Epithelial cell of proximal tubule (primary cell): ENCODE results near the gene LRMDA. TPM values are rescaled to one million over a fixed set of nuclear protein-coding genes. Genes with fewer than 3 reads are reported as not detected.

Experiments
- DNase-seq: peaks from one replicate; pipeline ENCODE4 v3.0.0-alpha.2; 2011; ENCODE audit warnings: low read depth
- H3K4me3 ChIP-seq: 2 replicates; pipeline ENCODE4 v1.5.1; 2011; ENCODE audit warnings: low read depth, mild to moderate bottlenecking, low read length
- total RNA-seq: library from RNA; depleted of rRNA; stranded (reverse); fragments of >200 nt; gene quantifications from 2 replicates; pipeline ENCODE4 v1.2.3, GENCODE V29; 2015
- TF ChIP-seq, protein P1 (sequence below): conservative IDR thresholded peaks from 2 replicates; pipeline ENCODE4 v1.5.1; 2012; ENCODE audit warnings: low read depth, mild to moderate bottlenecking, low read length

LRMDA gene
- total RNA-seq, 1 donor from 2014 or later, result 0.75 TPM

- TF ChIP-seq, protein P1, sequence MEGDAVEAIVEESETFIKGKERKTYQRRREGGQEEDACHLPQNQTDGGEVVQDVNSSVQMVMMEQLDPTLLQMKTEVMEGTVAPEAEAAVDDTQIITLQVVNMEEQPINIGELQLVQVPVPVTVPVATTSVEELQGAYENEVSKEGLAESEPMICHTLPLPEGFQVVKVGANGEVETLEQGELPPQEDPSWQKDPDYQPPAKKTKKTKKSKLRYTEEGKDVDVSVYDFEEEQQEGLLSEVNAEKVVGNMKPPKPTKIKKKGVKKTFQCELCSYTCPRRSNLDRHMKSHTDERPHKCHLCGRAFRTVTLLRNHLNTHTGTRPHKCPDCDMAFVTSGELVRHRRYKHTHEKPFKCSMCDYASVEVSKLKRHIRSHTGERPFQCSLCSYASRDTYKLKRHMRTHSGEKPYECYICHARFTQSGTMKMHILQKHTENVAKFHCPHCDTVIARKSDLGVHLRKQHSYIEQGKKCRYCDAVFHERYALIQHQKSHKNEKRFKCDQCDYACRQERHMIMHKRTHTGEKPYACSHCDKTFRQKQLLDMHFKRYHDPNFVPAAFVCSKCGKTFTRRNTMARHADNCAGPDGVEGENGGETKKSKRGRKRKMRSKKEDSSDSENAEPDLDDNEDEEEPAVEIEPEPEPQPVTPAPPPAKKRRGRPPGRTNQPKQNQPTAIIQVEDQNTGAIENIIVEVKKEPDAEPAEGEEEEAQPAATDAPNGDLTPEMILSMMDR, result peak; percentile 62
- H3K4me3 ChIP-seq, result no peak overlapping the region
- DNase-seq, result no peak
These were observed 421.5 kb downstream of the LRMDA start for GRCh38 chr10:75852851-75853484.

- TF ChIP-seq, protein P1, result no peak
- H3K4me3 ChIP-seq, result no peak overlapping the region
- DNase-seq, result no peak
These were observed 425.9 kb downstream of the LRMDA start for GRCh38 chr10:75857269-75857846.

DNA sequence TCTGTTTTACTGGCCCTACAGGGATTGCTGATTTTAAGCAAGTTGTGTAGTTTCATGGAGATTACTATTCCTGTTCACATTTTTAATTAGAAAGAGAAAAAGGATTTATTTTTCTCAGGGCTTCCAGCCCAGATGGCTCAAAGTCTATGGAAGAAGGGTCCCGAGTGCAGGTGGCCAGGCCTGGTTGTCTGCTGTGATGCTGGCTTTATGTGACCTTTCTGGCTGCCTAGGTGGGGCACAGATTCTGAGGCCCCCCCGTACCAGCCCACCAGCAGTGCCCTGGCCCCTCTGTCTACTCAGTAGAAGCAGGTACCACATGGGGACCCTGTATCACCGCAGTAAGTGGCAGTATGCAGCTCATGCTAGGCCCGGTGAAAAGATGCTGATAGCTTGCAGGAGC is 426.5 kb downstream of the LRMDA start:
- no peak for DNase-seq
- TF ChIP-seq, protein P1, result no peak
- H3K4me3 ChIP-seq, result no peak overlapping the region

GRCh38 chr10:75858339-75858738 is 426.9 kb downstream of the LRMDA start:
- TF ChIP-seq, protein P1, result no peak
- DNase-seq, result no peak
- no peak overlapping the region for H3K4me3 ChIP-seq

GRCh38 chr10:75859141-75859540 is 427.7 kb downstream of the LRMDA start:
- TF ChIP-seq, protein P1, result no peak
- no peak overlapping the region for H3K4me3 ChIP-seq
- DNase-seq, result no peak

GRCh38 chr10:75860009-75860408 is 428.6 kb downstream of the LRMDA start:
- TF ChIP-seq, protein P1, result no peak
- no peak for DNase-seq
- H3K4me3 ChIP-seq, result no peak overlapping the region

GRCh38 chr10:75861582-75861981 is 430.2 kb downstream of the LRMDA start:
- no peak overlapping the region for H3K4me3 ChIP-seq
- TF ChIP-seq, protein P1, result no peak
- no peak for DNase-seq
